ENCODE results near the gene SPSB4. TPM values are rescaled to one million over a fixed set of nuclear protein-coding genes. Genes with fewer than 3 reads are reported as not detected.

Gene SPSB4
- total RNA-seq, 1 donor from 2014 or later: 5.3 TPM

DNA sequence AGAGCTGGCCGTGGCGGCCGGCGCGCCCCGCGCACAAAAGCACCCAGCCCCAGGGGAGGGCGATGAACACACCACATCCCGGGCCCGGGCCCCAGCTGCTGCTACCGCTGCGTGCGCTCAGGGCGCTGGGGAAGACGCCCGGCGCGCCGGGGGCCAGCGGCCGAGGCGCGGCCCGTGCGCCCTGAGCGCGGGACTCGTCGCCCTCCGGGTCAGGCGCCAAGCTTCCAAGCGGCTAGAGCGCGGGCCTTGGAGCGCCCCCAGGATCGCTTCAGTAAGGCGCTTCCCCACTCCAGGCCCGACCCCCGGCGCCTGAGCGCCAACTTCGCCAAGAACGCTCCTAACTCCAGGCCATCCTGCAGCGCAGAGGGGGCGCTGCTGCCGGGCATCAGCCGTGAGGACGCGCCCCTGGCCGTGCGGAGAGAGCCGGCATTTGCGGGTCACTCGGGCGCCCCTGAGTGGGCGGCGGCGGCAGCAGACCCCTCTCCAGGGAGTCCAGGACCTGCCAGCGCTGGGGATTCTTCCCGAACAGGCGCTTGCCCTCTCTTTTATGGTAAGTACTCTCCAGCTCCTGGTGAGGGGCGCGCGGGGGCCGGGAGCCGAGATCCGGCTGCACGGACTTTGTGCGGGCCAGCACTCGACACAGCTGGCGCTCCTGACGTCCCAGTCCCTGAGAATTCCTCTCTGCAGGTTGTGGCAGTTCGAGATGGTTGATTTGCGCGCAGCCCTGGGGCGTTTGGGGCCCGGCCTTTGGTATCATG, 475 bp downstream of the SPSB4 start:
- ATAC-seq (peak; percentile 68), DNase-seq (peak; percentile 70)
- intact Hi-C loops (cut with micrococcal nuclease): loop anchor here (10.0 kb wide), 1 partner anchor 53 kb away; no protein-coding TSS in a partner anchor

DNA sequence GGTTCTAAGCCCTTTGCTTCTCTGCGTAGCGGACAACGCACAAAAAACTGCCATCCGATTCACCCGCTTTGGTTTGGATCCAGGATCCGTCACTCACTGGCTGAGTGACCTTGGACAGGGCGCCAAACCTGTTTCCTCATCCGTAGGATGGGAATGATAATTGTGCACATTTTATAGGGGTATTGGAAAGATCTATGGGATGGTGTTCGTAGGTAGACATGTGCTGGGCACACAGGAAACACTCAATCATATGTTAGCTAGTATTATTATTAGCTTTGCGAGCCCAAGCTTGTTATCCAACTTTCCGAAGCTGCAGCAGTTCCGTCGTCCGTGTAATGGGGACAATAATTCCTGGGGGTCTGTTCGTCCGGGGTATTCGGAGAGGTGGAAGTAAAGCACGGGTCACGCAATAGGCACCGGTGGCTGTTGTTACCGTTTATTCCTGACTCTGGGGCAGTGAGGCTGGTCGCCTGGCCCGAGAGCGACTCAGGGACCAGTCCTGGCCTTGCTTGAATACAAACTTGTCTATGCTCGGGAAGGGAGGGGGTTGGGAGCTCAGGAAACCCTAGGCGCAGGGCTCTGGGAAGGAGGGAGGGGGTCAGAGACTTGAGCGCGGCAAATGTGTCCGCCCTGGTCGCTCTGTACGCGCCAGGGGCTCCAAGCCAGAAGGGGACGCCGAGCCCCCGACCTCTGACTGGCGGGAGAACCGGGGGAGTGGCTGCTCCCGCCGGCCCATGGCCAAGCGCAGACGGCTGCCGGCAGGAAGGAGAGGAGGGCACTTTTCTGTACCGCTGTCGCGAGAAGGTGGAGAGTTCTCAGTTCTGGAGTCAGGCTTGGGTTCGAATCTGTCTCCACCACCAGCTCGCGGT, 1.3 kb downstream of the SPSB4 start:
- peak; percentile 42 for ATAC-seq
- intact Hi-C loops (cut with micrococcal nuclease): loop anchor here (10.0 kb wide), 1 partner anchor 52 kb away; no protein-coding TSS in a partner anchor
- peak; percentile 64 for DNase-seq

GRCh38 chr3:141055136-141055535, 4.0 kb downstream of the SPSB4 start:
- ATAC-seq: no peak
- intact Hi-C loops (cut with micrococcal nuclease): loop anchor here (10.0 kb wide), 1 partner anchor 50 kb away; no protein-coding TSS in a partner anchor
- DNase-seq: no peak

GRCh38 chr3:141055536-141056445, 4.6 kb downstream of the SPSB4 start:
- ATAC-seq: no peak
- intact Hi-C loops (cut with micrococcal nuclease): loop anchor here (10.0 kb wide), 1 partner anchor 49 kb away; no protein-coding TSS in a partner anchor
- DNase-seq: no peak

DNA sequence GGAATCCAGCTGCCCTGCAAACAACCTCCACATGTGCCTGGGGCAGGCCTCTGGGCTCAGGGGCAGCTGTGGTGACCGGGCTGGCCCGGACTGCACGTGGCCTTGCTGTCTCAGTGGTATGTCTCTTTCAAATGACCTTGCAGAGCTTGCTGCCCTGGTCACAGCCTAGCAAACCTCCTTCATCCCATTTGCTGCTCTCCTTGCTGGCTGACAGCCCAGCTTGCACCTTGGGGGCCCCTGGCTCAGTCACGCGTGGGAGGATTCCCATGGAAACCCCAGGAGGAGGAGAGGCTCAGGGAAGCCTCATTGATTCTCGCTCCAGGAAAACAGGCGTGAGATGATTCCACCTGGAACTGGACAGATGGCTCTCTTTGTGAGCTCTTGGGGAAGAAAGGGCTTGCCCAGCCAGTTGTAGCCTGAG, 5.6 kb downstream of the SPSB4 start:
- intact Hi-C loops (cut with micrococcal nuclease): loop anchor here (10.0 kb wide), 1 partner anchor 48 kb away; no protein-coding TSS in a partner anchor
- DNase-seq (peak; percentile 53), ATAC-seq (peak; percentile 45)

DNA sequence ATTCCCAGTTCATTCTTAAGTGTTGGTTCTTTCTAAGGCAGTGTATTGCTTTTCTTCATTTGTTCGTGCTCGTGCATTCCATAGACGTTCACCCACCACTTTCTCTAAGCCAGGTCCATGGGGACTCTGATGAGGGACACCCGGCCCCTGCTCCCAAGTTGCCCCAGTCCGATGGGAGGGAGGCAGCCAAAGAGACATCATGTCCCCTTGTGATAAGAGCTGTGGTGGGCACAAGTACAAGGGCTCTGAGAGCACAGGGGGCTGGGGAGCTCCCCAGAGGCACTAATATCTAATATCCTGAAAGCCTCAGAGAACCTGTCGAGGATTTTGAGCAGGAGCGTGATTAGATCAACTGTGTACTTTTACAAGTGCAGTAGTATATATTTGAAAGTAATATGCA, 6.3 kb downstream of the SPSB4 start:
- ATAC-seq (no peak), DNase-seq (no peak)
- intact Hi-C loops (cut with micrococcal nuclease): loop anchor here (10.0 kb wide), 1 partner anchor 47 kb away; no protein-coding TSS in a partner anchor

DNA sequence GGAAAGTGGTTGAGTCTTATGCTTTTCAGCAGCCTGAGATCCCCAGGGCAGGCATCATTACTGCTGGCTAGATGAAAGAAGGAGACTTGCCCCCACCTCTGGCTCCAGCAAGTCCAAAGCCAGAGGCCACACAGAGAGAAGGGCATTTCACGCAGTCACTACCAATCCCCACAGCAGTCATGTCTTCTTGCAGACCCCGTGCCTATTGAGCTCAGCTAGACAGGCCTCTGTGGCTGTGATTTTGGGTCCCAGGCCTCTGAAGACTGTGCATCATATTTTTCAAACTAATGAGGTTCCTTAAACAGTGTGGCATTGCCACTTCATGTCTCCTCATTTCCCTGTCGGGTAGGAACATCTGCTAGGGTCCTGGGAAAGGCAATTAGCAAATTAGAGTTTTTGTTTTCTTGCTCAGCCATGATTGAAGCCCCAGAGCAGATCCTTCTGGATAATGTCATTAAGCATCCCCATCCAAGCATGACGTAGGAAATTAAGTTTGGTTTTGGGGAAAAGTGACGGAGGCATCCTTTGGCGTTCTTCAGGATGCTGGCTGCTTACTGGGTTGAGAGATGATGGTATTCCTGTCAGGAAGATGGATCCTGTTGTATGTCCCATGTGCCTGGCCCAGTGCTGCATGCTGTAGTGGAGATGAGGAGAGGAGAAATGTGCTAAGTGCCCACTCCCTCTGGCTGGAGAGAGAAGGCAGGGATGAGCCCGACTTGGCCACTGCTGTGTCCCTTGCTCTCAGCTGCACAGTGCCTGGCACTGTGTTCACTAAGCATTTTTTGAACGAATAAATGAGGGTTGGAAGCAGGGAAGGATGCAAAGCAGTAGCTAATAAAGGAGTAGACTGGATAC, 7.0 kb downstream of the SPSB4 start:
- ATAC-seq (no peak), DNase-seq (no peak)
- intact Hi-C loops (cut with micrococcal nuclease): loop anchor here (10.0 kb wide), 1 partner anchor 47 kb away; no protein-coding TSS in a partner anchor

DNA sequence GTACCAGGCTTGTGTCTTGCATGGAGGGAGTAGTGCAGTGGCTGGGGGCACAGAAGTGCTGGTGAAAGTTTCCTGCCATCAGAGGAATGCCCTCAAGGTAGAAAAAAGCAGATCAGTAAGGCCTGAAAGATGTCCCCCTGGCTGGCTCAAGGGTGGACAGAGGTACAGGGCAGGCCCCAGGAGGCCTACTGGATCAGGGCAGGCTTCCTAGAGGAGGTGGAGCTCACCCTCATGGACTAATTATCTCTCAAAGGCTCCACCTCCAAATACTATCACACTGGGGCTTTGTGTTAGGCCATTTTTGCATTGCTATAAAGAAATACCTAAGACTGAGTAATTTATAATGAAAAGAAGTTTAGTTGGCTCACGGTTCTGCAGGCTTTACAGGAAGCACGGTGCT, 7.8 kb downstream of the SPSB4 start:
- ATAC-seq: no peak
- intact Hi-C loops (cut with micrococcal nuclease): loop anchor here (10.0 kb wide), 1 partner anchor 46 kb away; no protein-coding TSS in a partner anchor
- no peak for DNase-seq

- intact Hi-C loops (cut with micrococcal nuclease): loop anchor here (10.0 kb wide), 1 partner anchor 45 kb away; no protein-coding TSS in a partner anchor
- no peak for ATAC-seq
- no peak for DNase-seq
Observed at GRCh38 chr3:141059816-141060215, 8.7 kb downstream of the SPSB4 start.

GRCh38 chr3:141060327-141060726, 9.2 kb downstream of the SPSB4 start:
- intact Hi-C loops (cut with micrococcal nuclease): no loop called here
- DNase-seq (no peak), ATAC-seq (no peak)

- no peak for DNase-seq
- intact Hi-C loops (cut with micrococcal nuclease): no loop called here
- ATAC-seq: peak; percentile 24
Observed at GRCh38 chr3:141063831-141064230, 12.7 kb downstream of the SPSB4 start.

DNA sequence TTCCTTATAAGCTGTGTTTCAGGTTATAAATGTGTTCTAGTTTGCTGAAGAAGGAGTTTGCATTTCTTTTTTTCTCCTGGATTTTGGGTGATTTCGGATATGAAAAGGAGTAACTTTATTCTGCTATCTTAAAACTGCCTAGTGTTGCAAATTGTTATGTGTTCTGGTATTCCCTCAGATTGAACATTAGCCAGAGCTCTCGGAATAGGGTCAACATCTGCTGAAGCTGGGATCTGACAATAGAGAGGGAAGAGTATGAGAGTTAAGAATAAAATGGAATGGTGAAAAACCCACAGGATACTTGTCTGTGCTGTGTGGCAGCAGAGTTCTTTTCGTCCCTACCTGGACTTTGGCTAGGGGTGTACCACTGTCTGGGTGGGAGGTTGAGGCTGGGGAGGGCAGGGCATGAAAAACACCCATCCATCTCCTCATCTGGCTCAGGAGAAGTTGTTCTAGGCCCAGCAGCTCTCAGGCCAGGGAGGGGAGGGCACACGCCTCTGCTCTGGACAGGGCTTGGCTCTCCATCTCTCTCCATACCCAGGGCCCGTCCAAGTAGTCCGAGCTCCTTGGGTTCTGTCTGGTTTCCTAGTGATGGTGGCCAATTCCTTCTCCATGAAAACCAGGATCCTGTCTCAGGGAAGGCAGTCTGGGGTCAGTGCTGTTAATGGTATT, 13.2 kb downstream of the SPSB4 start:
- ATAC-seq: peak; percentile 62
- intact Hi-C loops (cut with micrococcal nuclease): no loop called here
- no peak for DNase-seq

- intact Hi-C loops (cut with micrococcal nuclease): no loop called here
- no peak for DNase-seq
- ATAC-seq: peak; percentile 29
Observed at GRCh38 chr3:141065258-141065657, 14.1 kb downstream of the SPSB4 start.

DNA sequence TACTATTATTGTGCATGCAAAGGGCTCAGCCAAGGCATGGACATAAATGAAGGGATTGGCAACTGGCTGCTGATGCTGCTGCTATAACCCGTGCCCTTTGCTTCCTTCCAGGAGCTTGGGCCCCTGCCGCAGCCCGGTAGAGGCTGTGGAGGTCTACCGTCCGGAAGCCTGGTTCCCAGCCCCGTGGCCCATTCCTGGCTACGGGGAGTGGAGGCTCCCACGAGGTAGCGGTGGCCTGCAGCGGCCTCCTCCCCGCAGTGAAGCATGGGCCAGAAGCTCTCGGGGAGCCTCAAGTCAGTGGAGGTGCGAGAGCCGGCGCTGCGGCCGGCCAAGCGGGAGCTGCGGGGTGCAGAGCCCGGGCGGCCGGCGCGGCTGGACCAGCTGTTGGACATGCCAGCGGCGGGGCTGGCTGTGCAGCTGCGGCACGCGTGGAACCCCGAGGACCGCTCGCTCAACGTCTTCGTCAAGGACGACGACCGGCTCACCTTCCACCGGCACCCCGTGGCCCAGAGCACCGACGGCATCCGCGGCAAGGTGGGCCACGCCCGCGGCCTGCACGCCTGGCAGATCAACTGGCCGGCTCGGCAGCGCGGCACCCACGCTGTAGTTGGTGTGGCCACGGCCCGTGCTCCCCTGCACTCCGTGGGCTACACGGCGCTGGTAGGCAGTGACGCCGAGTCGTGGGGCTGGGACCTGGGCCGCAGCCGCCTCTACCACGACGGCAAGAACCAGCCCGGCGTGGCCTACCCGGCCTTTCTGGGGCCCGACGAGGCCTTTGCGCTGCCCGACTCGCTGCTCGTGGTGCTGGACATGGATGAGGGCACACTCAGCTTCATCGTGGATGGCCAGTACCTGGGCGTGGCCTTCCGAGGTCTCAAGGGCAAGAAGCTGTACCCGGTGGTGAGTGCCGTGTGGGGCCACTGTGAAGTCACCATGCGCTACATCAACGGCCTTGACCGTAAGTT, 15.0 kb downstream of the SPSB4 start:
- intact Hi-C loops (cut with micrococcal nuclease): no loop called here
- no peak for ATAC-seq
- DNase-seq: no peak

DNA sequence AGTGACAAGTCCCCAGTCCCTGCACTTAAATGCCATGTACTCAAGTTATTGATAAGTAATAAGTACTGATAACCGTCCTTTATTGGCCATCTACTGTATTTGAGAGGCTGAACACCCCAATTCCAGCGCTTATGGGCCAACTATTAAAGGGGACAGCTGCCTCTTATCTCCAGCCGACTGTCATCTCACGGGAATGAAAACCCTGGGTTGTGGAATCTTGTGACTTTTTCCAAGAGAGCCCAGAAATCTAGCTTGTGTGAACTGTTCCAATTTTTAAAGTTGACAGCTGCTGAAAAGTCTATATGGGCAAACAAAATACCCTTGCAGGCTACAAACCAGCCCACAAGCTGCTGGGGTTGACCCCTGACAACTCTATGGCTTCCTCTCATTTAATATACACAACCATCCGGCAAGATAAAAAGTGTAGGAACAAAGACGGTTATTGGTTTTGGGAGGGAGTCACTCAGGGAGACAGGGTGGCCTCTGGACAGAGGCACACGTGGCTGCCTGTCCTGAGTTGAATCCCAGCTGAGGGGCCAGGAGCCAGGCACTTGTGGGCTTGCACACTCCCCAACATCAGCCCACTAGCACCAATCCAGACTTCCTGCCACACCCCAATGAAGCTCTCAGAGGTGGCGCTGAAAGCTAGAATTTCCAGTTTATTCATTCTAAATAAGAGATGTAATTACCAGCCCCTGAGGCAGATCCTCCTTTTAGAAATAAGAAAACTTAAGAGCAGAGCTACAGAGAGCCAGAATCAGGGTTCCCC, 16.2 kb downstream of the SPSB4 start:
- intact Hi-C loops (cut with micrococcal nuclease): no loop called here
- DNase-seq: no peak
- peak; percentile 36 for ATAC-seq

Data from left ventricle myocardium superior (tissue), 1 donor.